H1 (cell line): ENCODE data around the gene DCXR. TPM values are rescaled to one million over a fixed set of nuclear protein-coding genes. Genes with fewer than 3 reads are reported as not detected.

Source experiments
- BCL11A ChIP-seq, 2 experiments: IDR thresholded peaks; one replicate each; pipeline ENCODE4 v1.6.1; 2011; ENCODE audit warnings: low read depth in 2 of 2, low read length in 2 of 2, mild to moderate bottlenecking in 2 of 2
- KDM5A ChIP-seq: fragments of 200-600 bp; IDR thresholded peaks from 2 replicates; pipeline ENCODE4 v1.7.1; 2012; ENCODE audit warnings: mild to moderate bottlenecking, low read length, inconsistent platforms, mixed read lengths
- PHF8 ChIP-seq: fragments of 200-600 bp; sonication (generic); conservative IDR thresholded peaks from 2 replicates; pipeline ENCODE4 v1.7.1; 2012; ENCODE audit warnings: low read depth, mild to moderate bottlenecking, inconsistent platforms, low read length, moderate library complexity
- POLR2A ChIP-seq, 2 experiments: IDR thresholded peaks; 1 replicate in 1 of 2; 2 replicates in 1 of 2; pipeline ENCODE4 v1.6.1; 2011; ENCODE audit warnings: low read depth in 2 of 2, low read length in 2 of 2, mild to moderate bottlenecking in 2 of 2; ENCODE audit errors: control extremely low read depth in 1 of 2
- RXRA ChIP-seq: IDR thresholded peaks from 2 replicates; pipeline ENCODE4 v1.6.1; 2011; ENCODE audit warnings: low read depth, mild to moderate bottlenecking, low read length, moderate library complexity; ENCODE audit not compliant: insufficient read depth
- SUZ12 ChIP-seq: fragments of 200-600 bp; sonication (generic); IDR thresholded peaks from 2 replicates; pipeline ENCODE4 v1.6.1; 2012; ENCODE audit warnings: mild to moderate bottlenecking, inconsistent platforms, low read length, moderate library complexity, mixed read lengths
- TAF7 ChIP-seq: optimal IDR thresholded peaks from 2 replicates; pipeline ENCODE3; 2011; ENCODE audit warnings: low read depth, mild to moderate bottlenecking, inconsistent platforms, low read length, moderate library complexity, borderline replicate concordance
- polyA plus RNA-seq, 7 experiments: library from polyadenylated mRNA; depleted of rRNA in 3 of 7; stranded (reverse) in 5 of 7; unstranded in 2 of 7; fragments of >200 nt in 5 of 7; fragments of 200-250 nt in 2 of 7; gene quantifications; 1 replicate in 5 of 7; 2 replicates in 1 of 7; 4 replicates in 1 of 7; pipeline versions ENCODE4 v1.2.1 to v1.2.3, GENCODE V29; 2011 to 2013; ENCODE audit warnings: missing spikeins in 2 of 7, mixed read lengths in 2 of 7
- total RNA-seq: library from RNA; stranded (reverse); fragmentation: NEBNext Ultra II Directional; extraction: Animal tissue kit (Norgen Biotek cat#: 25700); gene quantifications from 2 replicates; pipeline ENCODE4 v1.2.1, GENCODE V29; 2021

The DCXR gene
- total and polyA plus RNA-seq, 2 of the 8 experiments (the other 6 are each of a cell fraction or from before 2014, with no cell fraction given) = 96.3 to 212 TPM

DNA sequence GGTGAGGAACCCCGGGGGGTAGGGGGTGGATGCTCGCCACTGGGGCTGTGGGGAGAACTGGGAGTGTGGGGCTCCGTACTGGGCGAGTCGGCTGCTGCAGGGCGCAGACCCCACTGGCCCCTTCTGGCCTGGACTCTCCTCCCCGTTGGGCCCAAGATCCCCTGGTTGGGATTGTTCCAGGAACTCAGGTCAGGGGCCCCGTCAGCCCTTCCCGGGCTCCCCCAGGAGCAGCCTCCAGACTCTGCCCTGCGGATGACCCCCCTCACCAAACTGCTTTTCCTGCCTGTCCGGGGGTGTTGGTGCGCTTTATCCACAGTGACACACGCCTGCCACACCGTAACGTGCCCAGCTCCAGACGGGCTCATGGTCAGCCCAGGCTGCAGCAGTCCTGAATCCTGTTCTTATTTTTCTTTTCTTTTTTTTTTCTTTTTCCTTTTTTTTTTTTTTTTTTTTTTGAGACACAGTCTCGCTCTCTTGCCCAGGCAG lies 35.9 kb downstream of the DCXR start (continued):
- TF ChIP-seq RXRA = no peak
- no peak for TF ChIP-seq POLR2A (IDR thresholded peaks at IDR 0.05; ENCODE audit: control extremely low read depth in 1 of 2, low read depth in 2 of 2, low read length in 2 of 2)
- no peak for TF ChIP-seq BCL11A (IDR thresholded peaks at IDR 0.05; ENCODE audit: low read depth in 2 of 2, low read length in 2 of 2)
- no peak for TF ChIP-seq KDM5A
- TF ChIP-seq PHF8 = no peak
- no peak for TF ChIP-seq TAF7
- no peak for TF ChIP-seq SUZ12
